Lower lobe of right lung (tissue), 2 donors: ENCODE measurements around the gene TRIM25. TPM values are rescaled to one million over a fixed set of nuclear protein-coding genes. Genes with fewer than 3 reads are reported as not detected.

Source experiments
- ATAC-seq, 2 donors: fragments of 200-7000 bp; cut with Tn5 transposase; one replicate each; pipeline ENCODE4 v1.9.1; 2020 to 2022; ENCODE audit warnings: mild to moderate bottlenecking in 2 of 2, moderate library complexity in 2 of 2
- DNase-seq: peaks from one replicate; pipeline ENCODE4 v3.0.0-alpha.2; 2020
- H3K27ac ChIP-seq: fragments of 200-600 bp; one replicate; pipeline ENCODE4 v1.8.0; 2022
- H3K27me3 ChIP-seq: fragments of 200-600 bp; one replicate; pipeline ENCODE4 v1.8.0; 2022; ENCODE audit warnings: low read depth
- H3K36me3 ChIP-seq: fragments of 200-600 bp; one replicate; pipeline ENCODE4 v1.8.0; 2022; ENCODE audit warnings: mild to moderate bottlenecking
- H3K4me1 ChIP-seq: fragments of 200-600 bp; one replicate; pipeline ENCODE4 v1.8.0; 2022
- H3K4me3 ChIP-seq: fragments of 200-600 bp; one replicate; pipeline ENCODE4 v1.8.0; 2022; ENCODE audit warnings: mild to moderate bottlenecking
- H3K9me3 ChIP-seq: fragments of 200-600 bp; one replicate; pipeline ENCODE4 v1.8.0; 2022
- CTCF ChIP-seq: fragments of 200-600 bp; IDR thresholded peaks from one replicate; pipeline ENCODE4 v1.8.0; 2022; ENCODE audit warnings: antibody characterized with exemption, mild to moderate bottlenecking
- intact Hi-C: fragments of 100-400 bp; cut with DNase I; formaldehyde crosslinking; loops from one replicate; pipeline ENCODE4 v1.11.0; 2022
- total RNA-seq: library from RNA; stranded (reverse); fragmentation: NEBNext Ultra II Directional; extraction: Animal tissue kit (Norgen Biotek cat#: 25700); gene quantifications from one replicate; pipeline ENCODE4 v1.2.1, GENCODE V29; 2021
- donor health status: DM: no; HTN: yes; CAD: no; lungs with severe emphysema.

Gene TRIM25
- total RNA-seq, 1 donor from 2014 or later = 125 TPM

- TF ChIP-seq CTCF = no peak
- DNase-seq = no peak
- Histone ChIP-seq H3K36me3 (peaks cover 16% of the 10 kb centered on the region), H3K9me3 (peaks cover 5% of the 10 kb centered on the region), H3K27ac (no peak overlapping the region), H3K4me1 (no peaks in the 10 kb centered on the region), H3K4me3 (no peak overlapping the region), H3K27me3 (no peaks in the 10 kb centered on the region)
- ATAC-seq = no peak
- intact Hi-C loops = no loop called here
Observed at GRCh38 chr17:56930739-56931337, 17.0 kb upstream of the TRIM25 start.

DNA sequence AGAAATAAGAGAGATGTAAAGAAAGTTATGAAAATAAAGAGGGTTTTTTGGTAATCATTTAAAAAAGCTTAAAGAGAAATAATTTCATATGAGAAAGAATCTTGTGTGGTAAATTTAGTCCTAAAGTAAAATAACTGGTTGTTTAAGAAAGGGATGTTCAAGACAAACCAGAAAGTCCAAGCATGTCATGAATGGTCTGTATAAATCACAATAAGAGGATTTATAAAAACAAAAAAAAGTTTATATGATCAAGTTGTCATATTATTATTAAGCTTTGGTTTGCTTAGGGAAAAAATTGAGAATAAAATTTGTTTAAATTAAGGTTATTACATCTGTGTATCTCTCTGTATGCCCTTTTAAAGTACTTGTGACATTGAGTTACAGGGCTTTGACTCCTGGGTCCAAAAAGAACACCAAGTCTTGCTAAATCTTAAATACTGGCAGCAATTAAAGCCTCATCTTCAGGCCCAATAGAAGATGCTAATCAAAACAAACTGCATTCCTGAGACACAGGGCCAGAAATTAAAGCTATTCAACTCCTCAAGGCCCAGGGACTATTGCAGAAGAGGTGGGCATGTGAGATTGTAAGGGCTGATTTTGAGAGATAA, 15.6 kb upstream of the TRIM25 start:
- TF ChIP-seq CTCF = no peak
- Histone ChIP-seq H3K4me3 (no peak overlapping the region), H3K36me3 (peaks cover 8% of the 10 kb centered on the region), H3K9me3 (peaks cover 5% of the 10 kb centered on the region), H3K4me1 (no peaks in the 10 kb centered on the region), H3K27me3 (no peaks in the 10 kb centered on the region), H3K27ac (no peak overlapping the region)
- intact Hi-C loops = no loop called here
- DNase-seq (no peak), ATAC-seq (no peak)

DNA sequence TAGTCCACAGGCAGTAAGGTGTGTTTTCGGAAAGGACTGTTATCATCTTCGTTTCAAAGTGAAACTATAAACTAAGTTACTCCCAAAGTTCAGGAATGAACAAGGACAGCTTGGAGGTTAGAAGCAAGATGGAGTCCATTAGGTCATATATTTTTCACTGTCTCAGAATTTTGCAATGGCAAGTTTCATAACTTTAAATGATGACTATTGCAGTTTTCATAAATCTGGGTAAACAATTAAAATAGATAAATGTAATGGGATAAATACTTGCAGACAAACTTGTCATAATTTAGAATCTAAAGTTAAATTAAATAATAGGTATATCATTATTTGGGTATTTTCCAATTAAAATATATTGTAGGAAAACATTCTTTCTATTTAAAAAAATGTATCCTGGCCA, 14.7 kb upstream of the TRIM25 start:
- no peak overlapping the region for H3K4me3 ChIP-seq
- intact Hi-C loops = no loop called here
- H3K36me3 ChIP-seq = no peaks in the 10 kb centered on the region
- ATAC-seq = no peak
- DNase-seq = no peak
- peaks cover 5% of the 10 kb centered on the region for H3K9me3 ChIP-seq
- H3K27ac ChIP-seq = no peak overlapping the region
- TF ChIP-seq CTCF = no peak
- no peaks in the 10 kb centered on the region for H3K4me1 ChIP-seq
- H3K27me3 ChIP-seq = no peaks in the 10 kb centered on the region

GRCh38 chr17:56926704-56927103, 12.9 kb upstream of the TRIM25 start:
- Histone ChIP-seq H3K4me1 (no peaks in the 10 kb centered on the region), H3K9me3 (peaks cover 5% of the 10 kb centered on the region), H3K27me3 (no peaks in the 10 kb centered on the region), H3K4me3 (no peak overlapping the region), H3K36me3 (no peaks in the 10 kb centered on the region), H3K27ac (no peak overlapping the region)
- TF ChIP-seq CTCF = no peak
- intact Hi-C loops = no loop called here
- no peak for DNase-seq
- ATAC-seq = peak in 1 of 2 donors; percentile 53

GRCh38 chr17:56926270-56926669, 12.4 kb upstream of the TRIM25 start:
- no peaks in the 10 kb centered on the region for H3K27me3 ChIP-seq
- no peak for ATAC-seq
- H3K4me1 ChIP-seq = no peaks in the 10 kb centered on the region
- intact Hi-C loops = no loop called here
- H3K4me3 ChIP-seq = no peak overlapping the region
- H3K36me3 ChIP-seq = no peaks in the 10 kb centered on the region
- no peak for DNase-seq
- H3K27ac ChIP-seq = no peak overlapping the region
- peaks cover 5% of the 10 kb centered on the region for H3K9me3 ChIP-seq
- TF ChIP-seq CTCF = no peak
